ENCODE results near the gene GRK3.
"Not testable (repeated sequence)": the region's sequence is repeated elsewhere in the genome, so short reads cannot be mapped to it uniquely, and the experiment has no call there.

Gene GRK3

DNA sequence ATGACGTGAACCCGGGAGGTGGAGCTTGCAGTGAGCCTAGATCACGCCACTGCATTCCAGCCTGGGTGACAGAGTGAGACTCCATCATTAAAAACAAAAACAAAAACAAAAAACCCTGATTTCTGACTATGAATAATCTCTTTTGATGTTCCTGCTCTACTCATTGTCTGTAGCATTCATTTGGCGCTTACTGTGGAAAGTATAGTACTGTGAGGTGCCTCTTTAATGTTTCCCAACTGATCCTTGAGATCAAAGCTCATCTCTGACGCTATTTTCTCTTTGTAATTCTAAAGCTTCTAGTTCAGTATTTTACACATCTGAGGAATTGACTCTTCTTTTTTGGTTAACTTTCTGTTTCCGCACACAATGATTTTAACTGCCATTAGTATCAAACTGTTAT, 60.0 kb downstream of the GRK3 start:
- no peak for DNase-seq (ENCODE audit: low read depth in 2 of 3, low spot score in 2 of 3)

DNA sequence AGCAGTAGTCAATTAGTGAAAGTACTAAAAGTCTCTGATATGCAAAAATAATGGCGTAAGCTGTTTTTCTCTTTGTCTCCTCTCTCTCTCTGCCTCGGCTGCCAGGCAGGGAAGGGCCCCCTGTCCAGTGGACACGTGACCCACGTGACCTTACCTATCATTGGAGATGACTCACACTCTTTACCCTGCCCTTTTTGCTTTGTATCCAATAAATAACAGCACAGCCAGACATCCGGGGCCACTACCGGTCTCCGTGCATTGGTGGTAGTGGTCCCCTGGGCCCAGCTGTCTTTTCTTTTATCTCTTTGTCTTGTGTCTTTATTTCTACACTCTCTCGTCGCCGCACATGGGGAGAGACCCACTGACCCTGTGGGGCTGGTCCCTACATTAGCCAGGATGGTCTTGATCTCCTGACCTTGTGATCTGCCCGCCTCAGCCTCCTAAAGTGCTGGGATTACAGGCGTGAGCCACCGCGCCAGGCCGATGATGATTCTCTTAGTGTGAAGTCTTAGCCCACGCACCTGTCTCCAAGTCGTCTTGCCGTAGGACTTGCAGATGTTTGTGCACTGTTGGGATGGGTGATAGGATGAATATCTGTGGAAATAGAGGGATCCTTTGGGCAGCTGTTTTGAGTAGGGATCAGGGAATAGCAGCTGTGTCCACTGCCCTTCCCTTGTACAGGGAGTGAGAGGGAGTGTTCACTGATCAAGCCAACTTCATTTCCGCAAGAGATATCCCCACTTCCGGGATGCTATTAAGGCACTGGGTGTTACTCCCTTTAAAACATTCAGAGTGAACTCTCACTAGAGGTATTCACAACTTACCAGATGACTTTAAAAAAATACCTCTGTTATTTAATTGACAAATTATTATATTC, 61.5 kb downstream of the GRK3 start:
- not testable (repeated sequence) for DNase-seq (ENCODE audit: low read depth in 2 of 3, low spot score in 2 of 3)

DNA sequence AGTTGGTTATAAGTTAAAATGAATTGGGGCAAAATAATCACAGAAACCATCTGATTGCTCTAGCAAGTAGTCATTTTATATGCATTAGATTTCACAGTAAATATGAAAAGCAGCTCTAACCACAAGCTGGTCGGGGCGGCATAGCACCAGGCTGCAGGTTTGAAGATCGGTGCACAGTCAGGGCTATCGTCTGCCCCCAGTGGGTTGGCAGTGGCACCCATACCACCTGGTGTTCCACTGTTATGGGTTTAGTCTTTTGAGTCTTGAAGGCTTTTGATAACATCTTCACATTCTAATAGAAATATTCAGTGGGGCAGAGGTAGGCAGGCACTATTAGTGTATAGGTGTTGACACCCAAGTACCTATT, 62.1 kb downstream of the GRK3 start:
- DNase-seq (ENCODE audit: low read depth in 2 of 3, low spot score in 2 of 3) = no peak

DNA sequence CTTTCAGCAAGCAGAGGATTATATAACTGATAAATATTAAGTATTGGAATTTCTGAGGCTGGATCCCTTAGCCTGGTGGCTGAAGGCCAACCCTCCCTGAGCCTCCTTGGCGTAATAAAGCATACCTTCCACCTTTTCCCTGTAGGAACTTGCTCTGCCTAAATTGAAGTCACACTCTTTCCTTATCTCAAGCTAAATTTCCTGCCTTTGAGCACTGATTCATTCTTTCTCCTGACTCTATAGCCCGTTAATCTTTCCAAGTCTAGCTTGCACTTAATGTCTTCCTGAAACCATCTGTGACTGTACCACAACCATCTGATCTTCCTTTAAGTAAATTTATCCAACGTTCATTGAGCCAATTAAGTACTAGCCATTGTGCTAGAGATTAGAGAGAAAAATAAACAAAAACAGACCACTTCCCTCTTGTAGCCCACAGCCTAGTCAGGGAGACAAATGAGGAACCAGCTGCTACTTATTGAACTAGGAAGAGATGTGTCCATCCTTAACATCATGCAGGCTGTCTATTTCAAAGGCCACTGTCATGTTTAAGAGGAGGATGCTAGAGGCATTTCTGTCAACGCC, 62.9 kb downstream of the GRK3 start:
- no peak for DNase-seq (ENCODE audit: low read depth in 2 of 3, low spot score in 2 of 3)

DNA sequence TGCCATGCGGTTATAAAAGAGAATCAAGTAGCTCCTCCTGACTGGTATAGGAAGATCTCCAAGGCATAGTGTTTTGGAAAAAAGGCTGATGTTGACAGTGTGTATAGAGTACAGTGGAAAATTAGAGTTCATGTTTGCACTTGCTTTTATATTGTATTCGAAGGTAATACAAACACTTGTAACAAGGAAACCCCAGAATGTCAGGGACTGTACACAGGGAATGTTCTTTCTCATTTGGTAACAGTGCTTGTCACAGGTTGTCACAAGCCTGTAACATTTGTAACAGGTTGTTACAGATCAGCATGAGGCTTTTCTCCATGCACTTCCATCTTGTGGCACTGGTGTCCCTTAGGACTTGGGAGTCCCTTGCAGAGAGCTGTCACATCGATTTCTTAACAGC, 64.0 kb downstream of the GRK3 start:
- DNase-seq (ENCODE audit: low read depth in 2 of 3, low spot score in 2 of 3) = no peak

DNA sequence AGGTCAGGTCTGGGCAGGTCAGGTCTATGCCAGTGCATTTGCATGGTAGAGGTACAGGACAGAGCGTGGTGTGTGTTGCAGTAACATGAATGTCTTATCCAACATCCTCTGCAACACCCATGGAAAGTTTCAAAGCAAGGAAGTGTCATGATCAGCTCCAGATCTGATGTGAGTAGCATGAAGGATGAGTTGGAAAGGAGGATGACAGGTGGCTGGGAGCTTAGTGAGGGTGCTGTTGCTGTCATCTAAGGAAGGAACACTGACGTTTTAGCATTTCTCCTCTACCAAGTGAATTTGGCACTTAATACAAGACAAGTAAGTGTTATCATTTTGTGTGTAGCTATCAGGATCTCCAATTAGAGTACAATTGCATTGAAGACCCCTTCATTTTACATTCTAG, 65.1 kb downstream of the GRK3 start:
- no peak for DNase-seq (ENCODE audit: low read depth in 2 of 3, low spot score in 2 of 3)

DNA sequence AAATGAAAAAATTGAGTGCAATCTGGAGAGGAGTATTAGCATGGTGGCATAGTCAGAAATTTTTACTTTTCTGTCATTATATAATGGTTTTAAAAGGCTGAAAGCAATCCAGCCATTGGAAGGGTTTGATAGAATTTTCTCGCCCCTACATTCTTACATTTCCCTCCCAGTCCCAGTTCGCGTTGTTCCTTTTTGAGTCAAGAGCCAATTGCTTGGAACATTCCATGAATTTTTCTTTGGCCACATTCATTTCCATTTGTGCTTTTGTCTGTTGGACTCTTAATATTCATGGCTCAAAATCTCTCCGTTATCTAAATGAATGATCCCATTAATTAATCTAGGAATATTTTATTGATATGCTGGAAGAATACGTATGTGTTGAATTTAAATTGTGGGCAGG, 66.0 kb downstream of the GRK3 start:
- DNase-seq (ENCODE audit: low read depth in 2 of 3, low spot score in 2 of 3) = no peak

DNA sequence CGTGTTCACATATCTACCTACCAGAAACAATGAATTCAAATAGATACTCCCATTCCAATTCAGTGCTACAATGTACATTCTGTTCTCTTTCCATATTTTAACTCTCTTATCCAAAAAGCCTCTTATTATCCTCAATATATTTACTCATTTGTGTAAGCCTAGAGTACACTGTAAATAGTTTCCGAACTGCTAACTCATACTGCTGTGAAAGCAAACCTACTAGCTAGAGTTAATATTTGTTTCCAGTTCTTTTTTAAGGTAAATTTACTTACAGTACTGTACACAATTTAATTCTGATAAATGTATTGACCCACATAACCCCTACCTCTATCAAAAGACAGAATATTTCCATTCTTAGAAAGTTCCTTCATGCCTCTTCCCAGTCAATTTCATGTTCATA, 71.8 kb downstream of the GRK3 start:
- DNase-seq (ENCODE audit: low read depth in 2 of 3, low spot score in 2 of 3) = no peak

DNA sequence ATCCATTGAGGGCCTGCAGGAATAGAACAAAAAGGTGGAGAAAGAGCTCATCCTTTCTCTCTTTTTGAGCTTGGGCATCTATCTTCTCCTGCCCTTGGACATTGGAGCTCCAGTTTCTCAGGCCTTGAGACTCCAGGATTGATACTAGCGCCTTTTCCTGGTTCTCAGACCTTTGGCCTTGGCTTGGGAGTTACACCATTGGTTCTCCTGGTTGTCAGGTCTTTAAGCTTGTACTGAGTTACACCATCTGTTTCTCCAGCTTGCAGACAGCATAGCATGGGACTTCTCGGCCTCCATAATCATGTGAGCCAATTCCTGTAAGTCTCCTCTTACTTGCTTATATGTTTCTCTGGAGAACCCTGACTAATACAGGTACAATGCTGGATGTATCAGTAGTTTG, 72.6 kb downstream of the GRK3 start:
- DNase-seq (ENCODE audit: low read depth in 2 of 3, low spot score in 2 of 3) = no peak

DNA sequence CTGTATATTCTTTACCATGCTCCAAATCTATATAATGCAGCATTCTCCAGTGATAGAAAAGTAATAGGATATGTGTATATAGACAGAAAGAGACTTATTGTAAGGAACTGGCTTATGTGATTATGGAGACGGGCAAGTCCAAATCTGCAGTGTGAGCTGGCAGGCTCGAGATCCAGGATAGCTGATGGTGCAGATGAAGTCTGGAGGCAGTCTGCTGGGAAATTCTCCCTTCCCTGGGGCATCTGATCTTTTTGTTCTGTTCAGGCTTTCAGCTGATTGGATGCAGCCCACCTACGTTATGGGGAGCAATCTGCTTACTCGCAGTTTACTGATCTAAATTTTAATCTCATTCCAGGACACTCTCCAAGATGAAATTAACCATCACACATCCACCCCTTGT, 73.2 kb downstream of the GRK3 start:
- no peak for DNase-seq (ENCODE audit: low read depth in 2 of 3, low spot score in 2 of 3)

DNA sequence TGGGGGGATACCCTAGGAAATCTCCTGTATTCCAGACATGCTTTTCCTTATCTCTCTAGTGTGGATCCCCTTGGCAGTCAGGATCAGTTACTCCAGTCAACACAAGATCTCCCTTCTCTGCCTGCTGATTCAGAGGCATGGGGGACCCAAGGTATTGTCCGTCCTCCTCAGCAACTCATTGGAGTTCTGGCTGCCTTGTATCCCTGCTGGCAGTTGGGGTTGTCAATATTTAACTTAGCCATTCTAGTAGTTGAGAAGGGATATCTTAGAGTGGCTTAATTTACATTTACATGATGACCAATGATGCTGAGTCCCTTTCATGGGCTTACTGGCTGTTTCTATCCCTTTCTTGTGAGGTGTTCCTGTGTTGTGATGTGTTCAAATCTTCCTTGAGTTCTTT, 74.2 kb downstream of the GRK3 start:
- no peak for DNase-seq (ENCODE audit: low read depth in 2 of 3, low spot score in 2 of 3)

DNA sequence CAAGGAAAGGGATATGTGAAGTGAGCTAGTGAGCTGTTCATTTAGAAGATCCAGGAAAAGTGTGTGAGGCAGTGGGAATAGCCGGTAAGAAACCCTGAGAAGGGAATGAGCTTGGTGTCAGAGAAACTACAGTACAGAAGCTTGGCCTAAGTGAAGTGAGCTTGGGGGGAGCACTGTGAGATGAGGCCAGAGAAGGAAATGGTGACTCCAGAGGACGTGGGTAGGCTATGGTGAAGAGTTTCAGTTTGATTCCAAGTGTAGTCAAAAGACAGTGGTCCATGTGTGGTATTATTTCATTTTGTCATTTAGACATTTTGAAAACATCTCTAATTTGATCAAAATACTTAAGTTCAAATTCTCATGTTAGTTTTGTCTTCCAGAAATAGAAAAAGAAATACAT, 77.2 kb downstream of the GRK3 start:
- DNase-seq (ENCODE audit: low read depth in 2 of 3, low spot score in 2 of 3) = no peak

DNA sequence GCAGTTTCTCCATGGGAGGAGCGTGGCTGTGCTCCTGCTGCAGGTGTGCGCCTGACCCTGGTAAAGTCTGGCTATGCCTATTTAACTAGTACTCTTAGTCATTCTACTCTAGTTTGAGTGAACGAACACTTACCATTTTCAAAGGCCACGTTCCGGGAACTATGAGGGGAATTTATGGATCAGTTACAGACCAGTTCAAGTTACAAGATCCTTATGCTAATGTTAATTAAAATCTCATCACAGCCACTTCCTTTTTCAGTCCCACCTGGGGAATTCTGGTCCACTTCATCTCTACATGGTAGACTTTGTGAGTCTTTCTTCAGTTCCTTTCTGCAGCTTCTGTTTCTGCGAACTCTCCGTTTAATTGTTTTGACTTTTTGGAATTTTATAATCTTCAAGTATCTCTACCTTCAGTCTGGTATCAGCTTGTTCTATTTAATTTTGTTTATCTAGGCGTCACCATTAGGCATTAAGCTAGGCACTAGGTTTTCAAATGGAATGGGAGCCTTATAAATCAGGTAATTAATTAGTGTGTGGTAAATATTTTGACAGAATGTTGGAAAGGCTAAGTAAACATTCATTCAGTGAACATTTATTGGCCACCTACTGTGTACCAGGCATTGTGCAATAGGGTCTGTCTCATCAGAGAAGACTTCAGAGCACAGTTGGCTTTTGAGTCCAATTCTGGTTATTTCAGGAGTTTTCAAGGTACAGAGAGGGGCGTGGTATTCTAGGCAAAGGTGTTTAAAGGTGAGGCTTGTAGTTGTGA, 78.9 kb downstream of the GRK3 start:
- no peak for DNase-seq (ENCODE audit: low read depth in 2 of 3, low spot score in 2 of 3)

DNA sequence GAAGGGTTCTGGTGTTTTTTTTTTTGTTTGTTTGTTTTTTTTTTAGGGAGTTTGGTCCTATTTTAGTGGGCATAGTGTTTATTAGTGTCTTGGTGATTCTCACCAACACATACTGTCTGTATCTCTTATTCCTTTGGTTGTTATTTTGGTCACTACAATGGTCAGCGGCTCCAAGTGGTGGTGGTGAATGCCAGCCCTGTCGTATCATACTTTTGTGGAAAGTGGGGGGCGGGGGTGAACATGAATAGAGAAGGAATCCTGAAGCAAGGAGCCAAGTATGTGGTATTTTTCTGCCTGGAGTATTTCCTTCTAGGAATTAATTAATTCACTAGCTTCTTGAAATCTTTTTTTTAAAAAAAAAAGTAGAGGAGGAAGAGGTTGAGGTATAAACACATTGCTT, 79.6 kb downstream of the GRK3 start:
- DNase-seq (ENCODE audit: low read depth in 2 of 3, low spot score in 2 of 3) = no peak

DNA sequence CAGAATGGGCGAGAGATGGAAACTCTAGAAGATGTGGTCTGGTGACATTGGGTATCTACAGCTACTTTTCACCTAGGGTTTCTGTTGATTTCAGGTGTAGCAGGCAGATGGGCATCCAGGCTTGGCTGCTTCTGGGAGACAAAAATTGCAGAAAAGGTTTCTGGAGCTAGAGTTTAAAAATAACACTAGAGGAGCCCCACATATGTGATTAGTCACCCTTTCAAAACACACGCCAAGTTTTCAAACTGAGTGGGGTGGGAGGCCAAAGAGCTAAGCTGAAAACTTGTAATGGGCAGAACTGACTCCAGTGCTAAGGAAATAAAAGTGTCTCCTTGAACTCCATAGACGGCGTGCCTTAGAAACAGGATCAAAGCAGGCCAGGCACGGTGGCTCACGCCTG, 80.8 kb downstream of the GRK3 start:
- no peak for DNase-seq (ENCODE audit: low read depth in 2 of 3, low spot score in 2 of 3)

DNA sequence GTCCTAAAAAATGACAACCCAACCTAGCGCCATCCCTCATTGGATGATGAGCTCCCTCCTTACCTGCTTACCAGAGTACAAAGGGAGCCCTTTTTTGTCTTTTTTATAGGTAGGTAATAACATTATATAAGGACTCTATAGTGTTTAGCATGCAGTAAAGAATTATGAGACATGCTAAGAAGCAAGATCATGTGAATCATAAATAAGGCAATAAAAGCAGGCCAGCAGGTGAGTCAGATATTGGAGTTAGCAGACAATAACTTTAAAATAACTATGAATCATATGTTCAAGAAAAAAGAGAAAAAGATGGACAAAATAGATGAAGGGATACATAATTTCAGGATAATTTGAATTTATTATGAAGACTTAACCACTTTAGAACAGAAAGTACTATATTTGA, 81.5 kb downstream of the GRK3 start:
- DNase-seq (ENCODE audit: low read depth in 2 of 3, low spot score in 2 of 3) = no peak

DNA sequence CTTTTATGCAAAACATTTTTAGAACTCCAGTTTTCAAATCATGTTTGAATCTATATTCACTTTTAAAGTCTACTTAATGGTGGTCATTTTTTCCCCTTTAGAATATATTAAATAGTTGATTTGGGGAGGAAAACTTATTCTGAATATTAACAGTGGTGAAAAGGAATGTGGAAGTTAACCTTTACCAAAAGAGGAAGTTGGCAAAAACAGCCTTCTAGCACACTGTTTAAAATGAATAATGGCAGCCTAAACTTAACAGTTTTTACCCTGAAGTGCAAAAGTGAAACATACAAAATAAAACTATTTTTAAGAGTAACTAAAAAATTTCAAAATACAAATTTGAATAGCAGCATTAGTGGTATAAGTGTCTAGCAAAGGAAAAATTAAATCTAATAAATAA, 86.4 kb downstream of the GRK3 start:
- DNase-seq (ENCODE audit: low read depth in 2 of 3, low spot score in 2 of 3) = no peak

DNA sequence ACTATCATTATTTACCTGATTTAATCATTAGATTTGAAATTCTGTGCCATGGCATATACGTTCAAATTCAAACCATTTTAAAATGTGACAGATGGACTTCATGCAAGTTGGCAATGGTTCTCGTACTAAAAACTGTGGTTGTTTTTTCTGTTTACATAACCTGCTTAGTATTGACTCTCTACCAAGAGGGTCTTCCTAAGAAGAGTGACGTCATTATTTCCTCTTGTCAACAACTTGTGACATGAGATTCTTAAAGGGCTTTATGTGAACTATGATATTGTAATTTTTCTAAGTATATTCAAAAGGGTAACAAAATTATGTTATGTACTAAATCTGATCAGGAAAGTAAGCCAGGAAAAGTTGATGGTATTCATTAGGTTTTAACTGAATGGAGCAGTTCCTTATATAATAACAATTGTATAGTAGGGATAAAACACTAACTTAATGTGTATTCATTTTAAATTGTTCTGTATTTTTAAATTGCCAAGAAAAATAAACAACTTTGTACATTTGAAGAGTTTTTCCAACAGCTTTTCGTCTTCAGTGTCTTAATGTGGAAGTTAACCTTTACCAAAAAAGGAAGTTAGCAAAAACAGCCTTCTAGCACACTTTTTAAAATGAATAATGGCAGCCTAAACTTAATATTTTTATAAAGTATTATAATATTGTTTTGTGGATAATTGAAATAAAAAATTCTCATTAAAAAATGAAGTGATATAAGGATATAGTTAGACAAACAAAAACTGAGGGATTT, 87.0 kb downstream of the GRK3 start:
- DNase-seq (ENCODE audit: low read depth in 2 of 3, low spot score in 2 of 3) = no peak

DNA sequence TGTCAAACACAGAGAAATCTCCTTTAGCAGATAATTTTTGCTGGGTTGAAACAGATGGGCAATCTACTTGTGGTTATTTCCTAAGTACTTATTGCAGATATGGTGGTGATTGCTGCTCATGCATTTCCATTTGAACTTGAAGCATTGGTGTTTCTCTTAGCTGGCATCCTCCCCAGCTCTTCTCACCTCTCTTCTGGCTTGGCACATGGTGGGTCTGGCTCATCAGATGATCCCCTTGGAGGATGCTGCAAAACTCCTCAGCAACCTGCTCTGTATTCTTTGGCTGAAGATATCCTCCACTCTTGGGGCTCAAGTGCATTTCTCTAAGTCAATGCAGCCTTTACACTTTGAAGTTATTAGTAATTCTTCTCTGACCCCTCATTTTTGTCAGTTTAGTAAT, 90.2 kb downstream of the GRK3 start:
- no peak for DNase-seq (ENCODE audit: low read depth in 2 of 3, low spot score in 2 of 3)

DNA sequence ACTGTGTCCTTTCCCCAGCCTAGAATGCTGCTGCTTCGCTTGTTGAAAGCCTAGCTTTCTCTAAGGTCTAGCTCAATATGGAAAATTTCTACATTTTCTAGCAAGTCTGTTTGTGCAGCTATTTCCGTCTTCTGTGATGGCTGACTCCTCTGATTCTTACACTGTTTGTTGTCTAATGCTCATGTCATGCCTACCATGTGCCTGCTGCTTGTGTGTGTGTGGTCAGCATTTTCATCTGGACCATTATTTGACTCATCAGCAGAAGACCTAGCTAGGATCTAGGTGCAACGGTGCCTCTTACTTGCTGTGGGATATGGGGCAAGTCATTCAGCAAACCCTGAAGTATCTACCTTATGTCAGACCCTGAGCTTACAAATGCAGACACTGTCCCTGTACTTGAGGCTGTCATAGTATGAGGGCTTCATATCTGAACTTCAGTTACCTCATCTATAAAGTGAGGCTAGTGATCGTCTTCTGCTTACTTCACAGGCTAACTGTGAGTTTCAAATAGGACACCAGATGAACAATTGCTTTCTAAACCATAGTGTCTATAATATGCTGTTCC, 91.0 kb downstream of the GRK3 start:
- no peak for DNase-seq (ENCODE audit: low read depth in 2 of 3, low spot score in 2 of 3)

DNA sequence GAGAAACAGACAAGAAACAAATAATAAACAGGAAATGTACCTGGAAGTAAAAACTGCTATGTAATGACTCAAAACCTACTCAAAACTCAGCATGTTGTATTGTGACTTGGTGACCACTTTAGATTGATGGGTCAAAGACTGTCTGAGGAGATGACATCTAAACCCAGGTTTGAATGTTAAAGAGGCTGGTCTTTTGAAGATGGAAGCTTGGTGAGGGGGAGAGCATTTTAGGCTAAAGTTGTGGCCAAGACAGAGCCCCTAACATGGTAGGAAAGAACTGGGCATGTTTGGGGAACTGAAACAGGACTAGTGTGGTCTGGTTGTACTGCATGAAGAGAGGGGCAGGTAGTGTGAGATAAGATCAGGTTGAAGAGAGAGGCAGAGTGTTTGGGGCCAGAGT, 92.2 kb downstream of the GRK3 start:
- DNase-seq (ENCODE audit: low read depth in 2 of 3, low spot score in 2 of 3) = no peak

Data from activated CD8-positive, alpha-beta memory T cell treated with anti-CD3 and anti-CD28 coated beads for 48 hours (primary cell).